NCI-H2227 (cell line): Measurements from ENCODE around the gene AQP4.

ENCODE experiments used
- DNase-seq: peaks from one replicate; lab custom pipeline; 2025; ENCODE audit not compliant: unreplicated experiment; lab: John Stamatoyannopoulos, UW

The AQP4 gene

GRCh38 chr18:26840965-26841364 lies 24.5 kb downstream of the AQP4 start:
- DNase-seq = no peak

GRCh38 chr18:26839609-26840008 lies 25.9 kb downstream of the AQP4 start:
- no peak for DNase-seq

- DNase-seq = no peak
Observed at GRCh38 chr18:26832302-26832701, 33.2 kb downstream of the AQP4 start.

- no peak for DNase-seq
Observed at GRCh38 chr18:26827581-26827980, 37.9 kb downstream of the AQP4 start.

- no peak for DNase-seq
Observed at GRCh38 chr18:26826656-26827235, 38.8 kb downstream of the AQP4 start.

- DNase-seq = no peak
Observed at GRCh38 chr18:26821181-26821580, 44.3 kb downstream of the AQP4 start.

GRCh38 chr18:26819046-26819445 lies 46.5 kb downstream of the AQP4 start:
- no peak for DNase-seq

- no peak for DNase-seq
Observed at GRCh38 chr18:26818461-26818860, 47.0 kb downstream of the AQP4 start.

- no peak for DNase-seq
Observed at GRCh38 chr18:26813043-26813442, 52.5 kb downstream of the AQP4 start.

GRCh38 chr18:26812462-26812861 lies 53.0 kb downstream of the AQP4 start:
- DNase-seq = no peak

- no peak for DNase-seq
Observed at GRCh38 chr18:26809346-26809745, 56.2 kb downstream of the AQP4 start.

GRCh38 chr18:26806224-26806623 lies 59.3 kb downstream of the AQP4 start:
- DNase-seq = no peak

GRCh38 chr18:26804519-26804918 lies 61.0 kb downstream of the AQP4 start:
- no peak for DNase-seq

GRCh38 chr18:26803643-26804042 lies 61.9 kb downstream of the AQP4 start:
- no peak for DNase-seq

GRCh38 chr18:26802330-26803200 lies 62.9 kb downstream of the AQP4 start:
- DNase-seq = no peak
